C4-2B (cell line): ENCODE measurements around the gene ISOC2.
A peak's percentile ranks its signal among the peaks of the same experiment; 100 is the strongest.

ENCODE experiments used
- H3K27ac ChIP-seq: fragments of 450-650 bp; 2 replicates; pipeline ENCODE4 v1.5.1; 2017
- ZFX ChIP-seq: fragments of 450-650 bp; IDR thresholded peaks from 2 replicates; pipeline ENCODE4 v1.6.1; 2017
- TF ChIP-seq, protein P1 (sequence below): fragments of 450-650 bp; conservative IDR thresholded peaks from 2 replicates; pipeline ENCODE4 v1.5.1; 2017; ENCODE audit warnings: mild to moderate bottlenecking

Gene ISOC2

GRCh38 chr19:55406091-55406825 is 55.2 kb downstream of the ISOC2 start:
- peak overlapping the region; percentile 99 for H3K27ac ChIP-seq
- TF ChIP-seq ZFX, result no peak
- TF ChIP-seq, protein P1, sequence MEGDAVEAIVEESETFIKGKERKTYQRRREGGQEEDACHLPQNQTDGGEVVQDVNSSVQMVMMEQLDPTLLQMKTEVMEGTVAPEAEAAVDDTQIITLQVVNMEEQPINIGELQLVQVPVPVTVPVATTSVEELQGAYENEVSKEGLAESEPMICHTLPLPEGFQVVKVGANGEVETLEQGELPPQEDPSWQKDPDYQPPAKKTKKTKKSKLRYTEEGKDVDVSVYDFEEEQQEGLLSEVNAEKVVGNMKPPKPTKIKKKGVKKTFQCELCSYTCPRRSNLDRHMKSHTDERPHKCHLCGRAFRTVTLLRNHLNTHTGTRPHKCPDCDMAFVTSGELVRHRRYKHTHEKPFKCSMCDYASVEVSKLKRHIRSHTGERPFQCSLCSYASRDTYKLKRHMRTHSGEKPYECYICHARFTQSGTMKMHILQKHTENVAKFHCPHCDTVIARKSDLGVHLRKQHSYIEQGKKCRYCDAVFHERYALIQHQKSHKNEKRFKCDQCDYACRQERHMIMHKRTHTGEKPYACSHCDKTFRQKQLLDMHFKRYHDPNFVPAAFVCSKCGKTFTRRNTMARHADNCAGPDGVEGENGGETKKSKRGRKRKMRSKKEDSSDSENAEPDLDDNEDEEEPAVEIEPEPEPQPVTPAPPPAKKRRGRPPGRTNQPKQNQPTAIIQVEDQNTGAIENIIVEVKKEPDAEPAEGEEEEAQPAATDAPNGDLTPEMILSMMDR, result no peak

- H3K27ac ChIP-seq, result peak overlapping the region; percentile 99; the same call in 1 of the 2 replicates
- TF ChIP-seq ZFX, result no peak
- TF ChIP-seq, protein P1, result no peak
These were observed 55.8 kb downstream of the ISOC2 start for GRCh38 chr19:55405638-55406037.
